Activated T-cell treated with anti-CD3 and anti-CD28 coated beads, Interleukin-2, amount 50 U/mL, for 24 hours (primary cell): ENCODE measurements around the gene DCHS1.

Experiments used
- DNase-seq: peaks from one replicate; pipeline ENCODE4 v3.0.0-alpha.2; 2020
- H3K27ac Mint-ChIP-seq: 2 replicates; pipeline ENCODE4 v1.8.0; 2020; ENCODE audit warnings: mild to moderate bottlenecking, mixed read lengths
- H3K27me3 Mint-ChIP-seq: 2 replicates; pipeline ENCODE4 v1.8.0; 2020; ENCODE audit warnings: mixed read lengths
- H3K36me3 Mint-ChIP-seq: 2 replicates; pipeline ENCODE4 v1.8.0; 2020; ENCODE audit warnings: low read depth, mixed read lengths
- H3K4me1 Mint-ChIP-seq: 2 replicates; pipeline ENCODE4 v1.8.0; 2020; ENCODE audit warnings: low read depth, mixed read lengths
- H3K4me3 Mint-ChIP-seq: 2 replicates; pipeline ENCODE4 v1.8.0; 2020; ENCODE audit warnings: mild to moderate bottlenecking, moderate library complexity, mixed read lengths
- H3K9me3 Mint-ChIP-seq: 2 replicates; pipeline ENCODE4 v1.8.0; 2020; ENCODE audit warnings: mixed read lengths

Gene DCHS1

DNA sequence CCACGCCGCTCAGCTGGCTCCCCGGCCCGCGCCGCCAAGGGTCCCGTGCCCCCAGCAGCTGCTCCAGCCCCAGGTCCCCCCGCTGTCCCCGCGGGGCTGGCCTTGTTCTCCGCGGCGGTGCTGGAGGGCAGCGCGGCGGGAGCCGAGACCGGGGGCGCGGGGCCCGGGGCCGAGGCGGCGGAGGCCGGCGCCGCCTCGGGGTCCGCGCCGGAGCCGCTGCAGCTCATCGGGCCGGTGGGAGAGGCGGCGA is 43.7 kb downstream of the DCHS1 start:
- Mint-ChIP-seq H3K36me3 (peaks cover 71% of the 10 kb centered on the region), H3K4me1 (peaks cover 56% of the 10 kb centered on the region), H3K4me3 (peak overlapping the region; percentile 89), H3K9me3 (no peaks in the 10 kb centered on the region), H3K27ac (no peak overlapping the region), H3K27me3 (no peaks in the 10 kb centered on the region)
- no peak for DNase-seq

DNA sequence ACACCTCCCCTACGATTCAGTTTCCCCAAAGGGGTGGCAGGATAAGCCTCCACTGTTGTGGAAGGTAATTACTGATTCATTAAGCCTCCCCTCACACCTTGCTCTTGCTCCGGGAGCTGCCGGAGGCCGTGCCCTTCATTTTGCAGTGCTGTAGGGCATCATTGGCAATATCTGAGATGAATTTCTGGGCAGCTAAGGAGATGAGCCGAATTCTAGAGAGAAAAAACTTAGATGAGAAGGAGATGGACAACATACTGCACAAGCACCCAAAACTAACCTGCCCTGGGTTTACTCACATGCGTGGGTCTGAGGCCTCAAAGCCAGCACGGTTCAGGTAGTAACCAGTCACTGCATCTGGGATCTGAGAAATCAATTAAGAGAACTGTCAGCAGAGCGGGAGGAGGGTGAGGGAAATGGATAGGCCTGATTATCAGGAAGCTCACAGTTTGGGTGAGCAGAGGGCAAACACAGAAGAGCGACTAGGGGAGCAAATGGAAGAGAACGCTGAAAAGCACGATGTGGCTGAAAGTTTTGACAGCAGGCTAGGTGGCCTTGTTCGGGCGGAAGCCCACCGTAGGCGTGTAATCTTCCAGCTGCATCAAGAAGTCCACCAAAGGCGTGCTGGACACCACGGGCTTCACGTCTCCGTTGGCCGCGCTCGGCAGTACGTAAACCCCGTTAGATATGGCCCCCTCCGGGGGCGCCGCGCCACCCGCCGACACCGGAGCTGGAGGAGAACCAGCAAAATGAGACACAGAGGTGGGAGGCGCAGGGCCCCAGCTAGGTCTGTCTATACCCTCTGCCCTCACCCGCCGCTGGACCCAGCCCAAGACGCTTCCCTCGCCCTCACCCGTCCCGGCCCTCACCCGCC is 44.3 kb downstream of the DCHS1 start:
- no peak overlapping the region for H3K27ac Mint-ChIP-seq
- H3K9me3 Mint-ChIP-seq: no peaks in the 10 kb centered on the region
- no peaks in the 10 kb centered on the region for H3K27me3 Mint-ChIP-seq
- peaks cover 68% of the 10 kb centered on the region for H3K36me3 Mint-ChIP-seq
- peak overlapping the region; percentile 89 for H3K4me3 Mint-ChIP-seq
- H3K4me1 Mint-ChIP-seq: peaks cover 51% of the 10 kb centered on the region
- DNase-seq: peak; percentile 25

DNA sequence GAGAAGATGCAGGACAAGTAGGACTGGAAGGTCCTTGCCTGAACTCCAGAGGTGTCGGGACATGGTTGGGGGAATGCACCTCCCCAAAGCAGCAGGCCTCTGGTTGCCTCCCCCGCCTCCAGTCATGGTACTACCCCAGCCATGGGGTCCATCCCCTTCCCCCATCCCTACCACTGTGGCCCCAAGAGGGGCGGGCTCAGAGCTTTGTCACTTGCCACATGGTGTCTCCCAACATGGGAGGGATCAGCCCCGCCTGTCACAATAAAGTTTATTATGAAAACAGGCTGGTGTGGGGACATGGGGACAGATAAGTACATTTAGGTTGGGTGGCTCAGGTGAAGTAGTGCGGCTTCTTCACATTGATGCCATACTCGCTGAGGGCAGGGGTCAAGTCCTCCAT is 45.0 kb downstream of the DCHS1 start:
- Mint-ChIP-seq H3K36me3 (peaks cover 65% of the 10 kb centered on the region), H3K27ac (no peak overlapping the region), H3K27me3 (no peaks in the 10 kb centered on the region), H3K4me1 (peaks cover 44% of the 10 kb centered on the region), H3K4me3 (peak overlapping the region; percentile 89), H3K9me3 (no peaks in the 10 kb centered on the region)
- DNase-seq: peak; percentile 26

GRCh38 chr11:6609502-6610015 is 46.0 kb downstream of the DCHS1 start:
- Mint-ChIP-seq H3K36me3 (peaks cover 55% of the 10 kb centered on the region), H3K4me3 (peak overlapping the region; percentile 89), H3K9me3 (no peaks in the 10 kb centered on the region), H3K27ac (no peak overlapping the region), H3K4me1 (peaks cover 43% of the 10 kb centered on the region), H3K27me3 (no peaks in the 10 kb centered on the region)
- DNase-seq: peak; percentile 27

GRCh38 chr11:6608726-6609501 is 46.7 kb downstream of the DCHS1 start:
- Mint-ChIP-seq H3K9me3 (no peaks in the 10 kb centered on the region), H3K27ac (no peak overlapping the region), H3K27me3 (no peaks in the 10 kb centered on the region), H3K4me3 (no peak overlapping the region), H3K36me3 (peaks cover 53% of the 10 kb centered on the region), H3K4me1 (peaks cover 43% of the 10 kb centered on the region)
- DNase-seq: no peak

GRCh38 chr11:6608011-6608410 is 47.6 kb downstream of the DCHS1 start:
- no peak for DNase-seq
- Mint-ChIP-seq H3K27me3 (no peaks in the 10 kb centered on the region), H3K9me3 (no peaks in the 10 kb centered on the region), H3K27ac (no peak overlapping the region), H3K4me1 (peaks cover 43% of the 10 kb centered on the region), H3K36me3 (peaks cover 53% of the 10 kb centered on the region), H3K4me3 (no peak overlapping the region)

- Mint-ChIP-seq H3K36me3 (peaks cover 53% of the 10 kb centered on the region), H3K4me3 (no peak overlapping the region), H3K27ac (no peak overlapping the region), H3K4me1 (peaks cover 47% of the 10 kb centered on the region), H3K9me3 (no peaks in the 10 kb centered on the region), H3K27me3 (no peaks in the 10 kb centered on the region)
- DNase-seq: no peak
Observed at GRCh38 chr11:6607190-6607795, 48.3 kb downstream of the DCHS1 start.

- H3K4me1 Mint-ChIP-seq: peaks cover 54% of the 10 kb centered on the region
- DNase-seq: peak; percentile 54
- no peak overlapping the region for H3K27ac Mint-ChIP-seq
- H3K36me3 Mint-ChIP-seq: peaks cover 58% of the 10 kb centered on the region
- H3K27me3 Mint-ChIP-seq: no peaks in the 10 kb centered on the region
- no peaks in the 10 kb centered on the region for H3K9me3 Mint-ChIP-seq
- H3K4me3 Mint-ChIP-seq: no peak overlapping the region
Observed at GRCh38 chr11:6606471-6607189, 49.0 kb downstream of the DCHS1 start.

DNA sequence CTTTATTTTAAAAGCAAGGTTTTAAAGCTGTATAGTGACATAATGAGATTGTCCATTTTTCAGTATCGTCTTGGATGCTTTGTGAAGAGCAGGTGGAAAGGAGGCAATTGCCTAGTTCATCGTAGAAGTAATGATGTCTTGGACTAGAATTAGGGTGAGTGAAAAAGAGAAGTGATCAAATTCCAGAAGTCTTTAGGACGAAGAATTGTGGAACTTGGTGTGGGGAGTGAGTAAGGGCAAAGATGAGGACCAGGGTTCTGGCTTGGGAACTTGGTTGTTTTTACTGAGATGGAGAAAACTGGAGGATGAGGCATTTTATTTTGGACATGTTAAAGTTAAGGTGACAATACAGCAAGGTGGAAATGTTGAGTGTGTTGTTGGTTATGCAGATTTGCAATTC is 50.8 kb downstream of the DCHS1 start:
- Mint-ChIP-seq H3K4me1 (peaks cover 41% of the 10 kb centered on the region), H3K9me3 (no peaks in the 10 kb centered on the region), H3K4me3 (no peak overlapping the region), H3K36me3 (peaks cover 58% of the 10 kb centered on the region), H3K27ac (no peak overlapping the region), H3K27me3 (no peaks in the 10 kb centered on the region)
- no peak for DNase-seq

GRCh38 chr11:6604081-6604626 is 51.5 kb downstream of the DCHS1 start:
- peak; percentile 60 for DNase-seq
- H3K36me3 Mint-ChIP-seq: peaks cover 58% of the 10 kb centered on the region
- peaks cover 41% of the 10 kb centered on the region for H3K4me1 Mint-ChIP-seq
- H3K27me3 Mint-ChIP-seq: no peaks in the 10 kb centered on the region
- no peaks in the 10 kb centered on the region for H3K9me3 Mint-ChIP-seq
- H3K4me3 Mint-ChIP-seq: no peak overlapping the region
- H3K27ac Mint-ChIP-seq: no peak overlapping the region

GRCh38 chr11:6603287-6604080 is 52.1 kb downstream of the DCHS1 start, which contains the start of the genes ILK and RRP8:
ILK (plus strand) TSS chr11:6603774; CDS start chr11:6604272, 498 bp downstream.
RRP8 (minus strand) TSS chr11:6603616; CDS start chr11:6603502, 114 bp downstream.
- no peak within 1 kb of the TSS for H3K27ac Mint-ChIP-seq
- H3K27me3 Mint-ChIP-seq: no peaks in the 10 kb centered on the region
- peak; percentile 90 for DNase-seq
- peaks cover 38% of the 10 kb centered on the region for H3K4me1 Mint-ChIP-seq
- no peaks in the 10 kb centered on the region for H3K9me3 Mint-ChIP-seq
- H3K36me3 Mint-ChIP-seq: peaks cover 58% of the 10 kb centered on the region
- no peak within 1 kb of the TSS for H3K4me3 Mint-ChIP-seq

- Mint-ChIP-seq H3K9me3 (no peaks in the 10 kb centered on the region), H3K27ac (peak overlapping the region; percentile 82), H3K27me3 (no peaks in the 10 kb centered on the region), H3K4me1 (peaks cover 34% of the 10 kb centered on the region), H3K36me3 (peaks cover 58% of the 10 kb centered on the region), H3K4me3 (no peak overlapping the region)
- no peak for DNase-seq
Observed at GRCh38 chr11:6602096-6602940, 53.3 kb downstream of the DCHS1 start.
